Cardiac septum (tissue), 1 donor: Measurements from ENCODE around the gene FXYD4. TPM values are rescaled to one million over a fixed set of nuclear protein-coding genes. Genes with fewer than 3 reads are reported as not detected.

Experiments used
- DNase-seq: peaks from one replicate; pipeline ENCODE4 v3.0.0-alpha.2; 2020; ENCODE audit warnings: low spot score
- intact Hi-C: fragments of 100-400 bp; cut with DNase I; formaldehyde crosslinking; loops from one replicate; pipeline ENCODE4 v1.14.0; 2022
- total RNA-seq: library from RNA; stranded (reverse); fragmentation: NEBNext Ultra II Directional; extraction: Animal tissue kit (Norgen Biotek cat#: 25700); gene quantifications from one replicate; pipeline ENCODE4 v1.2.1, GENCODE V29; 2021
- donor health status: DM: no; HTN: no; CAD: no.

Gene FXYD4
- total RNA-seq, 1 donor from 2014 or later, result not detected

DNA sequence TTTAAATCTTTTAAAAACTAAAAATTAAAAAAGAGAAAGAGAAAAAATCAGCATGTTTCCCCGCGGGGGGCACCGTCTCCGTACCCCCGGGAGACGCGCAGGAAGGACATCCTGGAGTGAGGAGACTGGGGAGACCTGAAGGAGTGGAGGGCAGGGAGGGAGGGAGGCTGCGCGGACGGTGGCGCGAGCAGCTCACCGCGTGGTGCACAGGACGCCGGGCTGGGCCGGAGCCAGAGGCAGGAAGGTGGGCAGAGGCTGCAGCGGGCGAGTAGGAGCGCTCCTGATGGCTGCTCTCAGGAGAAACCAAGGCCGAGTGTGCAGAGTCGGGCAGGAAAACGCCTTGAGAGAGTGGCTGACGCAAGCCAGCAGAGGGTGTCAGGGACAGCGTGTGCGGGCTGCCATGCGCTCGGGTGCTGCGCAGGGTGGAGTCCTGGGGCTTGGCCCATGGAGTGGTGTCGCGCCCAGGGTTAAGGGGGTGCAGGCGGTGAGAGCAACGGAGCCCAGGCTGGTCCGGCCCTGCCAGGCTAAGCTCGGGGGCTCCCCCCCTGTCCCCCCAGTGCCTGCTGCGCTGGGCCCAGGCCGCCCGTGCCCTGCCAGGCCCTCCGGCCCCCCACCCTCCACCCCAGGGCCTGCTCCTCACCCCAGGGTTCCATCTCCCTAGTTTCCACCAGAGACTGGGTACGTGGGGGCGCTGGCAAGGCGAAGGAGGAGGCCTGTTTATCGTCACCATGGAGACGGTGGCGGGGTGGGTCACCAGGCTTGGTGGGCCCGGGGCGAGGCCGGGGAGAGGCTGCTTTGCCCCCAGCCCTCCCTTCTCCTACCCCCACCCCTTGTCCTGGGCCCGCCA is 28.9 kb upstream of the FXYD4 start:
- intact Hi-C loops, result loop anchor here (10.0 kb wide), 2 partner anchors 128 to 478 kb away; no protein-coding TSS in a partner anchor
- no peak for DNase-seq

DNA sequence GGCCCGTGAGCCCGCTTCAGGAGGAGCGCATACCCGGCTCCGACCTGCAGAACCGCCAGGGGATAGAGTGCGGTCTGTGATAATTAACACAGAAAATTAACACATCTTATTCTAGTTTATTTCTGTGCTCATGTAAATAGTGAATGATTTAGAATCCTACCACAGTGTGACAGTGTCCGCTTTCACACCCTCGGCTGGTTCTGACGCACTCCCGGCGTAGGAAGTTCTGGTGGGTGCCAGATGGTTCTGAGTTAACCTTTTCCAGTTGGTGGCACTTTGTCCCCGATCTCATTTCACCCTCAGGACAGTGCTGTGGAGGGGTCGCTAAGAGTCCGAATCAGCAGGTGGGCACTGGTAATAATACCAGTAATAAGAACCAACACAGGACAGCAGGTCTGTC is 28.3 kb upstream of the FXYD4 start:
- intact Hi-C loops, result loop anchor here (10.0 kb wide), 2 partner anchors 128 to 478 kb away; no protein-coding TSS in a partner anchor
- DNase-seq, result no peak

DNA sequence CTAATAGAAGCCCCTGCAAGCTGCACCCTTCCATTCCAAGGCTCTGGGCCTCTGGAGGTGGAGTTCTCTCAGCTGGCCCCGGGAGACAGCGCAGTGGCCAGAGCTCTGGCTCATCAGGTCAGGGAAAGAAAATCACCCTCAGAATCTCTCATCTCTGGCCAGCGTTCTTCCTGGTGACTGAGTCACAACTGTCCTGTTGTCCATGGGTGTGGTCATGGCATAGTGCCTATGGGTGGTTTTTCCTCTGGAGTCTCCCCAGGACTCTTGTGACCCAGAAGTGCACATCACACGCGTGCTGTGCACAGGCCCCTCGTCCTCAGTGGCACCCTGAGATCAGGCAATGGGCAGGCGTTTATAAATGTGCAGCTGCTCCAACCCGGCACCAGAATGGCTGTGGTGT is 27.4 kb upstream of the FXYD4 start:
- intact Hi-C loops, result loop anchor here (10.0 kb wide), 2 partner anchors 129 to 479 kb away; no protein-coding TSS in a partner anchor
- DNase-seq, result no peak

DNA sequence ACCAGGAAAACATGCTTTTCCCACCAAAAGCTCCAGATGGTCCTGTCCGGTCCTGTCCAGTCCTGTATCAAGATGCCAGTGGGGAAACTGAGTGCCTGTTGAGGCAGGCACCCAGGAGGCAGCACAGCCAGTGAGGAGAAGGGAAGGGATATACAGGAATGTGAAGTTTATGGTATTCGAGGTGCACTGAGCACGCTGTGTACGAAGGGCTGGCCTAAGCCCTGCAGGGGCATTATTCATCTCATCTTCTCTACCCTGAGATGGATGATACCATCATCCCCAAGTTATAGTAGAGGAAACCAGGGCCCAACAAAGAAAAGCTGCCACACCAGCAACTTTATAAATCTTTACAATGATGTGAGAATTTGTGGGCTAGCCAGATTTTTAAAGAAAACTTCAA is 23.4 kb upstream of the FXYD4 start:
- DNase-seq, result no peak
- intact Hi-C loops, result loop anchor here (2.0 to 10.0 kb wide), 3 partner anchors 55 to 483 kb away; no protein-coding TSS in a partner anchor

DNA sequence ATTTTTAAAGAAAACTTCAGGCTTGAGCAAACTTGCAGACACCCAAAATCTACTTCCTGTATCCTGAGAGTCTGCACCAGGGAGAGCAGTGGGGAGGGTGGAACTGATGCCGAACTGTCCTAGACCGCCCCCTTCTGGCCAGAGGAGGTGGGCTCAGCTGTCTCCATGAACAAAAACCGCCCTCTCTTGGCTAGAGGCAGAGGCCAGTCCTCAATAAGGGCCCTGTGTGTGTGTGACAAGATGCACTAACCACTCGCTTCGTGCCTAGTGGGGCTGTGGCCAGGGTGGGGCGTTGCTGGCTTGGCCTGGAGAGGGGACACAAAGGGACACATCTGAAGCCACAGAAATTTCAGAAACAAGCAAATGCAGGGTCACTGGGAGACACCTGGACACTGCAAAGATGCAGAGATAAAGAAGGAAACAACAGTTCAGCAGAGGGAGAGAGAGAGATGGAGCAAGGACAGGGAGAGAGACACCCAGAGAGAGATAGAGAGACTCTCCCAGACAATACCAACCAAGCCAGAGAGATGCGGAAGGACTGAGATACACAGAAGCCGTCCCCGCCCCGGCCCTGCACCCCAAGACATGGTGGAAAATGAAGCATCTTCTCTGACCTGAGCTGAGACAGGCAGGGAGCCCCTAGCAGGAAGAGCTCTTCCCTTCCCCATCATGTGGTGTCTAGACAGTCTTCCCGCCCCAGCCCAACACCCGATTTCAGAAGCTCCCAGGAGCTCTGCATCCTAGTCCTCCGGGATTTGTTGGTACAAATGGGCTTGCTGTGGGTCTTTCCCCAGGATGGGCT is 22.7 kb upstream of the FXYD4 start:
- intact Hi-C loops, result loop anchor here (2.0 to 10.0 kb wide), 3 partner anchors 56 to 484 kb away; no protein-coding TSS in a partner anchor
- peak; percentile 93 for DNase-seq

DNA sequence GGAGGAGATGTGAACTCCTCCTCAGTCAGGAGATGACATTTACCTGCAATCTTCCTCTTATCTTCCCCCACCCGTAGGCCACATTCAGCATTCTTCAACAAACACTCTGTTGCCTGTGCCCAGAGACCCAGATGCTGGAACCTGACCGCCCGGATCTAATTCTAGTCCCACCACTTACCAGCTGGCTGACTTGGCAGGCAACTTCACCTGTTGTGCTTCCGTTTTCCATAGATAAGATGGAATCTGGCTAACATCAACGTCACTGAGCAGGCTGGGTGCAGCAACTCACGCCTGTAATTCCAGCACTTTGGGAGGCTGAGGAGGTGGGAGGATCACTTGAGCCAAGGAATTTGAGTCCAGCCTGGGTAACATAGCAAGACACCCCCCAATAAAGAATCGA is 21.3 kb upstream of the FXYD4 start:
- no peak for DNase-seq
- intact Hi-C loops, result no loop called here

DNA sequence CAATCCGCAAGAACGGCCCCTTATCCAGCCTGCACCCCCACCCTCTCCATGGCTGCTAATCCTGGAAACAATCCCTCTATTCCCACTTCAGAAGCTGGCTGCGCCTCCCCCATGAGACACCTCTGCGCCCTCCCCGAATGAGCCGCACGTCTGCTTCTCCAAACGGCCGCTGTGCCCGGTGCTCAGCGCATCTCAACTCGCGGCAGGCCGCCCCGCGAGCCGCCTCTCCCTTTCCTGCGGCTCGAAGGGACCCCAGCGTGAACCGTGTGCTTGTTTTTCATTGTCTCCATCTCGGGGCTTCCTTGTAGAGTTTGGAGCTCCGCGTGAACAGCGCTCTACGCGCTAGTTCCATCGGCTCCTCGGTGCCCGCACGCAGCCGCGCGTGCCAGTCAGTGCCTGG is 20.8 kb upstream of the FXYD4 start:
- intact Hi-C loops, result no loop called here
- no peak for DNase-seq

DNA sequence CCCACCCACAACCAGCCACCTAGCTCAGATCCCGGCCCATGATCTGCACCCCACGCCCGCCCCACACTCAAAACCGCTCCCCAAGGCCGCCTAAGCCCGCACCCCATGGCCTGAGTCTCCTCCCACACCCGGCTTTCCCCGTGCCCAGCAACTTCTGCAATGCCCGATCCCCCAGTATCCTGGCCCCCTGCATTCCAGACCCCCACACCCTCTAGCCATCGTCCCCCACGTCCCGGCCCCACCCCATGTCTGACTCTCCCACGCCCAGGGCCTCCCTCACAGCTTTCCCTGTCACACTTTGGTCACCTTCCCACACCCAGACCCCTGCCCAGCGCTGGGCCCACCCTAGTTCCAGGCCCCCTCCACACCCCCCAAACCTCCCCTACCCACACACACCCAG is 20.1 kb upstream of the FXYD4 start:
- no peak for DNase-seq
- intact Hi-C loops, result no loop called here

DNA sequence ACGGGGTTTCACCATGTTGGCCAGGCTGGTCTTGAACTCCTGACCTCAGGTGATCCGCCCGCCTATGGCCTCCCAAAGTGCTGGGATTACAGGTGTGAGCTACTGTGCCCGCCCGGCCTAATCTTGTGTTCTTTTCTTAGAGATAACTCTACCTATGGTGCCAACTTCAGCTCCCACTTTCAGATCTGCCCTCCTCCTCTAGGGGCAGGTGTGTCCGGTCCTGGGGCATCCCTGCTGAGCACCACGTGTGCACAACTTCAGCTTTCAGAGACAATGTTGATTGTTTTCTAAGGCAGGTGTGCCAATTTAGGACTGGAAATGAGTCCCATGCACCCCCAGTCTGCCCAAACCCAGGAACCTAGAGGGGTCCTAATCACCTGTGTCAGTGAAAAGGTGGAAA is 18.5 kb upstream of the FXYD4 start:
- DNase-seq, result no peak

DNA sequence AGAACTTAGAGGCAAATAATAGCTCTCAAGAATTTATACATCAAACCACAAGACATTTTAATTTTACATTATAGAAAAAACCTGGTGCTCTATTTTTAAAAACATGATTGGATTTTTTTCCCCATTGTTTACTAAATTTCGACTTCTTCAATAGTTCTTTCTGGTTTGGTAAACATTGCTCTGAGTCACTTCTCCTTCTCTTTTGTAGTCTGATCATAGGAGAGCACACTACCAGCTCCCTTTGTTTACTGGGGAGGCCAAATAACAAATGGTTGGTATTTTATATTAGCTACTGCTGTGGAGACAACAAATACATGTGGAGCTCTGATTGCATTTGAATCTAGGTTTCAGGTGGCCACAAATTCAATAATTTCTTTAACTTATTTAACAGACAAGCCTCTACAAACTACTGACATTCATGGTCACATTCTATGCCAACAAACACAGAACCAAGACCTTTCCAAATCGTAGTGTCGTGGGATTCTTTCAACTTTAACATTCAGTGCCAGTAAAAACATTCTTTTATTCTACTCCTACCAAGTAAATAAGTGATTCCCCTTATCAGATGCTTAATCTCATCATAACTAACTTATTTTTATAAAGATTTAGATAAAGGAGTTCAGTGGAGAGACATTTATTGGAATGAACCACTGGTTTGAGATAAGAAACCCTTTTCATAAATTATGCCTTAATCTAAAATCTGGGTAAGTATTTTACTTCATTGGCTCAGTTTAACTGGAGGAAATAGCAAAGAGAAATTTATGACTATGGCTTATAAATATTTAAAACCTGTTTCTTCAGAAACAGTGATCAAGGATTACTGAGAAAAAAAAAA is 17.7 kb upstream of the FXYD4 start:
- no peak for DNase-seq
- intact Hi-C loops, result no loop called here

More for the DNA sequence above, 18.5 kb upstream of the FXYD4 start:
- intact Hi-C loops, result no loop called here

DNA sequence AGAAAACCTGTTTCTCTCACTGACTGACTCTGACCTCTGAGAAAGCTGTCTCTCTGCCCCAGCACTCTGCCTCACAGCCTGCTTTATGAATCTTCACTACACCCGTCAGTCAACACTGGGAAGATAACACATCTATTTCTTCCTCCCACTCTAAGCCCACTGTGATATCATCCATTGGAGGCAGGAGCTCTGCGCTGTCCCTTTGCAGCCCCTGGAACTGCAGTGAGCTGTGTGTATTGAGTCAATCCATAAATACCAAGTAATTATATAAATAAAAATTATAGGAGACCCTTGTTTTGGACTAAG is 17.2 kb upstream of the FXYD4 start:
- intact Hi-C loops, result no loop called here
- no peak for DNase-seq

DNA sequence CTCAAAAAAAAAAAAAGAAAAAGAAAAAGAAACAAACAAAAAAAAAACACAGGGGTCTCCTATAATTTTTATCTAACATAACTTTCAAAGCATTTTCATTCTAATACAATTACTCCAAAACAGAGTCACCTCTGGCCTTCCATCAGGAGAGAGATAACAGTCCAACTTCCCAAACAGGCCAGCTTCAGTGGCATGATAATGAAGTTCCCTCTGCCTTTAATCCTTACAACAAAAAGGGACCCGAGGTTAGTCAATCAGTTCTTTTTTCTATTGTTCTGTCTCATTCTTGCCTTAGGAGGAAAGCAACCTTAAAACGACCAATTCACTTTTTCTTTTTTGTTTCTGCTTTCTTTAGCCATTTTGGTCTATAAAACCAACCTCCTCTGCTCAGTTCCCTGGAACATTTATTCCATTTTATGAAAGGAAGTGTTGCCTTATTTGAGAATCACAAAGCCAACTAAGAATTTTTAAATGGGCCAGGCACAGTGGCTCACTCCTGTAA is 16.5 kb upstream of the FXYD4 start:
- intact Hi-C loops, result no loop called here
- DNase-seq, result no peak

DNA sequence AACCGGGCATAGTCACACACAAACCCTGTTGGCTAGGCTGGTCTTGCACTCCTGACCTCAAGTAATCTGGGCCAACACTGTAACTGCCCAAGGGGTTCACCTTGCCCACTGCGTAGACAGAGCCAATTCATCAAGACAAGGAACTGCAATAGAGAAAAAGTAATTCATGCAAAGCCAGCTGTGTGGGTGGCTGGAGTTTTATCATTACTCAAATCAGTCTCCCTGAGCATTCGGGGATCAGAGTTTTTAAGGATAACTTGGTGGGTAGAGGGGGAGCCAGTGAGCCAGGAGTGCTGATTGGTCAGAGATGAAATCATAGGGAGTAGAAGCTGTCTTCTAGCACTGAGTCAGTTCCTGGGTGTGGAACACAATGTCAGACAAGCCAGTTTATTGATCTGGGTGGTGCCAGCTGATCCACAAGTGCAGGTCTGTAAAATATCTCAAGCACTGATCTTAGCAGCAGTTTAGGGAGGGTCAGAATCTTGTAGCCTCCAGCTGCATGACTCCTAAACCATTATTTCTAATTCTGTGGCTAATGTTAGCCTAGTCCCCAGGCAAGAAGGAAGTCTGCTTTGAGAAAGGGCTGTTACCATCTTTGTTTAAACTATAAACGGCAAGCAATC is 15.6 kb upstream of the FXYD4 start:
- intact Hi-C loops, result no loop called here

DNA sequence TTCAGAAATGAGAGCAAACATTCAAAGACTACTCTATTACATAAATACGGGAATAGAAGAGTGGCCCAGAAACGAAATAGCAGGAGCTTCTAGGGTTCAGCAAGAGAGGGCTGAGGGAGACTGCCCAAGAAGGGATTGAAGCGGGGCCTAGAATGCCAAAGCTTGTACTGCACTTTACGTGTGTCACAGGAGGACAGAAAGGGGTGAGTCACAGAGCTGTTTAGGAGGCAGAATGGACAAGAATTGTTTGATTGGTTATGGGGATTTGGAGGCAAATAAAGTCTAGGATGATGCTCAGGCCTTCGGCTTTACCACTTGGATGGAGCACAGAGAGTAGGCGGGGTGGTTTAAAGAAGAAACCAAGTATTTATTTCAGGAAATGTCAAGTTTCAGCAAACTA is 11.3 kb upstream of the FXYD4 start:
- no peak for DNase-seq
- intact Hi-C loops, result loop anchor here (5.0 kb wide), 1 partner anchor 37 kb away; no protein-coding TSS in a partner anchor

More for the DNA sequence above, 15.6 kb upstream of the FXYD4 start:
- no peak for DNase-seq

DNA sequence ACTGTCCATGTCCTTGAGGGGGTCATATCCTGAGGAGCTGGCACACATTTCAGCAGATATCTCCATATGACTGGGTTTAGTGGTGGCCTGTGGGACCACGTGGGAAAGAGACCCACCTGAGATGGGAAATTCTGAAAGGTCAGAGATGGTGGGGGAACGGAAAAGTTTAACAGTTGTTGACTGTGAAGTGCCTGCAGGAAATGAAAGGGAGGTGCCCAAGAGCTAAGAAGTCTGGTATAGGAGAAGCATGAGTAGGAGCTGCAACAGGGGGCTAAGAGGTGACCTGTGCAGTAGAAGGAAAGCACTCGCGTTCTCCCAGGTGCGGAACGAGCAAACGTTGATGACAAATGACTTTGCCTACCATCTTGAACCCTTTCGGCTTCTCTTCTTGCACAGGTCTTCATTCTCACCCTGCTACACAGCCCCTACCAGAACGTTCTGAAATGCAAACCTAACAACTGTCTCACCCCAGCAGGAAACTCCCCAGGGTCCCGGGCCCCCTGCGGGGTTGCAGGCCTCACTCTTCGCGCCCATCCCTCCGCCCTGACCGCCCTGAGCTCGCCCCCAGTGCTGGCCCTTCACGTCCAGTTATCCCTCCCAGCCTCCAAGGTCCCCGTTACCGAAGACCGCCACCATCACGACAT is 9.8 kb upstream of the FXYD4 start:
- intact Hi-C loops, result loop anchor here (5.0 kb wide), 1 partner anchor 36 kb away; no protein-coding TSS in a partner anchor
- DNase-seq, result no peak

DNA sequence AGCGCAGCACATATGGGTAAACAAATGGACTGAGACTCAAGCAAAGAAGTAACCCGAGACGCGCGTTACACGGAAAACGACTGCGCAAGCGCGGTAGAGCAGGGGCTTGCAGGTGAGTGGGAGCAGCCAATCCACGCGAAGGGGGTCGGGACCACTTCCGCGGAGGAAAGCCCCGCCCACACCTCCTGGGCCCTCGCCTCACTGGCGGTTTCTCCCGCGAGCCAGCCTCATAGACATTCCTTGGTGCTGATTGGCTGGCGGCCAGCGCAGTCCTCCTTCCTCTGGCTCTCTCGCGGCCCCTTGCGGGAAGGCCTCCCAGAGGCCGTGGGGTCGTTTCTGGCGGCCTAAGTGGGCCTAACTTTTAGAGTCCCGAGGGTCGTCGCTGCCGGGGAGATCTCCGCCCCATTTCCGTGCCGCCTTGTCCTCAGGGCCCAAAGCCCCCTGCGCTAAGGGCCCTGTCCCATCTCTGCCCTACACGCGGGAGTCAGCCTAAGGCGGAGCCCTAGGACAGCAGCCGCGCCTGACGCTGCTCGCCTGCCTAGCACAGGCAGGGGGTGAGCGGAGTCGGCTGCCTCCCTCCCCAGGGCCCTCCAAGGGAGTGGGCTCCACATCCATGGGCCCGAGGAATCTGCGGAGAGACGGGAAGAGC is 9.1 kb upstream of the FXYD4 start:
- intact Hi-C loops, result loop anchor here (5.0 kb wide), 1 partner anchor 35 kb away; no protein-coding TSS in a partner anchor
- DNase-seq, result peak; percentile 96

DNA sequence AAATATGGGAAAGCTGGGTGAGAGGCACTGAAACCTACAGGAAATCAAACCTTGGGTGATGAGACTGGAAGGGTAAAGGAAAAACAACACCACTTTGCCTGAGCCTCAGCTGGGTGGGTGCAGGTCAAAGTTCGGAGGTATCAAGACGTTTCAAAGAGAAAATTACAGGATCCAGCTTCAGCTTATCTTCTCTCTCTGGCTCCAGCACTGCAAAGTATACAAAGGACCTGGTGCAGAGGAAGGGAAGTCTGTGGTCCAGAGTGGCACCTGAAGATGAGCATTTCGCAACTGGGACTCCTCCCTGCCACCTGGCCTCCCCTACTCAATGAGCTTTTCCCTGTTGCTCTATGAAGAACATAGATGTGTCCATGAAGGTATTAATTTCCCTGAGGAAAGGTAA is 6.4 kb upstream of the FXYD4 start:
- no peak for DNase-seq
- intact Hi-C loops, result no loop called here

DNA sequence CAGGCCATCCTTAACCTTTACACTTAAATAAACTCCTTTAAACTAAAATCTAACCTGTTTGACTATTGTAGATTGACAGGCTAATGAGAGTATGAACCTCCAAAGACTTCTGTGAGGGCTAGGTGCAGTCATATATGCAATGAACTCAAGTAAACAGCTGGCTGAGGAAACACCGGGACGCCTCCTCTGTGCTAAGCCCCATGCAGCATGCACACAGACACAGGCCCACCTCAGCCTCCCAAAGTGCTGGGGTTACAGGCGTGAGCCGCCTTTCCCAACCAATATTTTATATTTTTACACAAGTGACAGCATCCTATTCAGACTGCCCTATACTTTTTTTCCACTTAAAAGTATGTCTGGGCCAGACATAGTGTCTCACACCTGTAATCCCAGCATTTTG is 1.5 kb upstream of the FXYD4 start:
- intact Hi-C loops, result no loop called here
- DNase-seq, result no peak
